Ovary (tissue), 3 donors: ENCODE measurements around the gene C6orf141.

Experiments used
- EP300 ChIP-seq: sonication (generic); formaldehyde crosslinking; IDR thresholded peaks from one replicate; pipeline ENCODE4 v1.6.1; 2017; ENCODE audit warnings: antibody characterized with exemption
- POLR2A ChIP-seq: fragments of 450-650 bp; IDR thresholded peaks from one replicate; pipeline ENCODE4 v1.6.1; 2017; ENCODE audit warnings: antibody characterized with exemption, mild to moderate bottlenecking, moderate library complexity
- TF ChIP-seq, protein P1 (sequence below), 3 donors: fragments of 450-650 bp in 2 of 3; fragments of 200-600 bp in 1 of 3; IDR thresholded peaks; one replicate each; pipeline versions ENCODE4 v1.5.1 to v1.8.0; 2016 to 2022; ENCODE audit warnings: antibody characterized with exemption in 3 of 3, mild to moderate bottlenecking in 1 of 3
- donor health status: DM: no; HTN: no; CAD: no.

DNA sequence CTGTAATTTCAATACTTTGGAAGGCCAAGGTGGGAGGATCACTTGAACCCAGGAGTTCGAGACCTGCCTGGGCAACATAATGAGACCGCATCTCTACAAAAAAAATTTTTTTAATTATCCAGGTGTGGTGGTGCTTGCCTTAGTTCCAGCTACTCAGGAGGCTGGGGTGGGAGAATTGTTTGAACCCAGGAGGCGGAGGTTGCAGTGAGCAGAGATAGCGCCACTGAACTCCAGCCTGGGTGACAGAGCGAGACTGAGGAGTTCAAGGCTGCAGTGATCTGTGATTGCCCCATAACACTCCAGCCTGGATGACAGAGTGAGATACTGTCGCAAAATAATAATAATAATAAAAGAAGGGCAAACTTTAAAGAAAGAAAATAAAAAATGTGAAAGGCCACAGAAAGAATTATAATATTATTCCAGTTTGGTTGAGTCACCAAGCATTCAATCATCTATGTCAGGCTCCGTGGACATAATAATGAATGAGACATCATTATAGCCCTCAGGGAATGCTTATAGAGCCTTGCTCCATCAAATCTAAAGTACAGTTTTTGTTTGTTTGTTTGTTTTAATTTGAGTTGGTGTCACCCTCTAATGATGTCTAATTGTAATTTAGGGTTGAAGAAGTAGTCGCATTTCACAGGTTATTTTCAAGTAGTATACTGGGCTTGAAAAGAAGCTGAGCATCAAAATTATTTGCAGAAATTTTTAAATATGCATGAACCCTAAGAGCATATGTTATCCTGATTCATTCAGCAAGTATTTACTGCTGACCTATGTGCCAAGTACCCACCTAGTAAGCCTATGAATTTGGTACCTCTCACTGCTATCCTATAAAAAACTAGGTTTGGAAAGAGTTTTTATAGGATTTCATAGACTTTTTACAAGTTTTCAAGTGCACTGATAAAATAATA lies 35.6 kb upstream of the C6orf141 start:
- TF ChIP-seq, protein P1, sequence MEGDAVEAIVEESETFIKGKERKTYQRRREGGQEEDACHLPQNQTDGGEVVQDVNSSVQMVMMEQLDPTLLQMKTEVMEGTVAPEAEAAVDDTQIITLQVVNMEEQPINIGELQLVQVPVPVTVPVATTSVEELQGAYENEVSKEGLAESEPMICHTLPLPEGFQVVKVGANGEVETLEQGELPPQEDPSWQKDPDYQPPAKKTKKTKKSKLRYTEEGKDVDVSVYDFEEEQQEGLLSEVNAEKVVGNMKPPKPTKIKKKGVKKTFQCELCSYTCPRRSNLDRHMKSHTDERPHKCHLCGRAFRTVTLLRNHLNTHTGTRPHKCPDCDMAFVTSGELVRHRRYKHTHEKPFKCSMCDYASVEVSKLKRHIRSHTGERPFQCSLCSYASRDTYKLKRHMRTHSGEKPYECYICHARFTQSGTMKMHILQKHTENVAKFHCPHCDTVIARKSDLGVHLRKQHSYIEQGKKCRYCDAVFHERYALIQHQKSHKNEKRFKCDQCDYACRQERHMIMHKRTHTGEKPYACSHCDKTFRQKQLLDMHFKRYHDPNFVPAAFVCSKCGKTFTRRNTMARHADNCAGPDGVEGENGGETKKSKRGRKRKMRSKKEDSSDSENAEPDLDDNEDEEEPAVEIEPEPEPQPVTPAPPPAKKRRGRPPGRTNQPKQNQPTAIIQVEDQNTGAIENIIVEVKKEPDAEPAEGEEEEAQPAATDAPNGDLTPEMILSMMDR (IDR thresholded peaks at IDR 0.05), result no peak
- TF ChIP-seq POLR2A, result no peak
- no peak for TF ChIP-seq EP300
